Heart left ventricle (tissue), 13 donors: ENCODE data around the gene STARD3.

Source experiments
- CTCF ChIP-seq, 12 donors: fragments of 200-600 bp; sonication (generic) in 4 of 12; IDR thresholded peaks; one replicate each; pipeline versions ENCODE4 v1.5.0 to v1.8.0; 2018 to 2022; ENCODE audit warnings: antibody characterized with exemption in 12 of 12, mild to moderate bottlenecking in 5 of 12
- POLR2A ChIP-seq, 2 donors: fragments of 450-650 bp; IDR thresholded peaks; one replicate each; pipeline ENCODE4 v1.6.1; 2017; ENCODE audit warnings: antibody characterized with exemption in 2 of 2, mild to moderate bottlenecking in 2 of 2, moderate library complexity in 2 of 2
- donor health status: ischemic (EF 13 %, LVEDD 7.1; RV severe dilation, severe dysfunction).
- donor health status: DM: no; HTN: yes; CAD: no.
- donor health status: DM: no; HTN: no; CAD: no.
- donor health status: ischemic (EF 25% LVEDD 6.9; RV normal size, moderate dysfunction).
- donor health status: ischemic (EF 25% LVEDD 5.7; RV mildly dilated, moderate dysfunction).
- donor health status: ischemic (EF 35%, LVEDD 5.7; RV mildly dilated, moderate dysfunction).
- donor health status: nonischemic (EF 11% LVEDD 7.7; RV severe dilation, severe dysfunction).
- donor health status: DM: yes; HTN: yes; CAD: no.
- donor health status: PGD.
- donor health status: ischemic (EF 29% LVEDD 5.4; RV normal size, mild dysfunction).
- donor health status: nonischemic (EF 23%, LVEDD 6.1; RV moderate dilation, normal function).

GRCh38 chr17:39625198-39625785 is 11.7 kb upstream of the STARD3 start:
- TF ChIP-seq POLR2A (IDR thresholded peaks at IDR 0.05) (no peak), CTCF (IDR thresholded peaks at IDR 0.05) (no peak)
